Aortic smooth muscle cell (primary cell): ENCODE measurements around the gene COL4A5. TPM values are rescaled to one million over a fixed set of nuclear protein-coding genes. Genes with fewer than 3 reads are reported as not detected.

Experiments used
- total RNA-seq: library from RNA; depleted of rRNA; stranded (reverse); fragments of >200 nt; gene quantifications from 2 replicates; pipeline ENCODE4 v1.2.3, GENCODE V29; 2014

The COL4A5 gene
- total RNA-seq = 53.1 and 70.9 TPM in 2 replicates

DNA sequence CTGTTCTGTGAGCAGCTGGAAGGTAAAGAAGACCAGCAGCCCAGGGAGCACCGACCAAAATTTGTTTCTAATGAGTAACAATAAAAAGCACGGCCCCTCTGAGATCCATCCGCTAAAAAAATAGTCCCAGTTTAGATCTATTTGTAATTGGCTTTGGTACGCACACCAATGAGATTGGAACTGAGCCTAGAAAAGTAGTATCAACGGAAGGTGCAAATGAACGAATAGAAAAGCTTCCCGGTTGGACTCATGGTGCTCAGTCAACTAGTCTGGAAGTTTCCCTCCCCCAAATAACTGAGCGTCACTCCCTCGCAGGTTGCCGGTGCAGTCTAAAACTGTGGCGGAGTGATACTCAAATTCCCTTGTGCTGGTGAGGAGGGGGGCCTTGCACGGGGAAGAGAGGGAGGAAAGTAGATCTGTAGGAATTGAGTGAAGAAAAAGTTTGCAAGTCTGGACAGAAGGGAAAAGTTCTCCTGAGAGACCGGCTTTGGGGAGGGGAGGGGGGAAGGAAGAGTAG lies at the start of gene COL4A5:
Gene COL4A5 (plus strand): TSS at position 413 of the 517 bp plus-strand sequence. CDS start 288 bp downstream, outside the sequence.

DNA sequence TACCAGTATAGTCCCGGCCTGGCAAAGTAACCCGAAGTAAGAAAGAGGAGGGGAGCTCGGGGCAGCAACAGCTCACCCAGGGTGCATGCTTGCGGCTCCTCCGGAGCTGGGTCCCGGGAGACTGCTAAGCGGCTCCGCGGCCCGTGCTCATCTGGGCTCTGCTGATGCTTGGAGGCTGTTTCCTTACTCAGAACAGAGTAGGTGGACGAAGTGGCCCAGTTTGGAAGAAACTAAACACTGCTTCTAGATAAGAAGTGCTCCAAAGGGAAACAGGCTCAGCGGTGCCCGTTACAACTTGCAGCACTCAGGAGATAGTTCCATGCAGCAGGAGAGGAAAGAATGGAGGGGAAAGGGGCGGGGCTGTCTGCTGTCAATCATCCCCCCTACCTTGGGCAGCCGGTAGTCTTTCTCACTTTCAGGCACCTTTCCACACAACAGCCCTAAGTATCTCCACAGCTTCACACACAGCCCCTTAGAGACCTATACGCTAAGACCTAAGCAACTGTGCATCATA lies 1.5 kb upstream of the COL4A5 start, which contains the start of gene COL4A6:
Gene COL4A6 (minus strand): TSS at position 313 of the 514 bp plus-strand sequence. CDS start 226 bp downstream, at position 87.

DNA sequence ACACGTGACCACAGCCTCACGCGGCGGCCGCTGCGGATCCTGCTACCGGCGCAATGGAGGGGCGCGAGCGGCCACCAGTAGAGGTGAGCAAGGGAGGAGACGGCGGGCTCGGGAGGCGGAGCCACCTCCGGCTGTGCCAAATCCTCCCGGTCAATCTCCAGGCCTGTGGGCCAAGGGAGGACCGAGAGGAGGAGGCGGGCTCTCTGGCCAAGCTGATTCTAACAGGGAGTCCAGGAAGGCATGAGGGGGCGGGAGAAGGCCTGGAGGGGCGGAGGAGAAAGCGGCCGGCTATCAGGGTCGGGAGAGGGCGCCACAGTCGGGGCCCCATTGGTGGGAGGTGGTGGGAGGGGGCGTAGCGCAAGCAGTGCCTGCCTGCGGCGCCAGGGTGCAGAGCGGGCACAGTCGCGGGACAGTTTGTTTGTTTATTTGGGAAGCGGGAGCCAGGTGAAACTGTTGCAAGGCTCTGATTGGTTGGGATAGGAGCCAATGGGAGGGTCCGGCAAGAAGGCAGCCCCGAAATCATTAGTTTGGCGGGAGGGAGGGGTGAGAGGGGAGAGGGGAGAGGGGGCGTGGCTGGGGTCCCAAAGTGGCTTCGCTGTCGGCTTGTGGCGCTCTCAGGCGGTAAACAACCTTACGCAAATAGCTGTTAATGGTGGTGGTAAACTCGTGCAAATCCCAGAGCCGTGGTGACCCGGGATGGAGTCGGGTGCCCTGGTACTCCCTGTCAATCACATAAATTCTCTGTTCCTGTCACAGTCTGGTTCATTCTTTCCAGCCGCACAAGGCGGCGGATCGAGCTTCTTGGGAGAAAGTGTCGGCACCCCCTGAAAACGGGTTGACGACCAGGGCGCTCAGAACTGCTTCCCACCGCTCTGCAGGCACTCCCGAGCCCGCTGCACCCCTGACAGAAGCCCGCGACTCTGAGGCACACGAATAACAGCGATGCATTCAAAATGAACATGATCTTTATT lies 297.2 kb downstream of the COL4A5 start, which contains the start of gene IRS4:
Gene IRS4 (minus strand): TSS at position 55 of the 971 bp plus-strand sequence.

Other genes with a start within 250 kb of the COL4A5 start
- gene COL4A6, start 1.4 kb upstream of the COL4A5 start, total RNA-seq = 4.4 and 7.3 TPM in 2 replicates